Mucosa of rectum (tissue), 2 donors: ENCODE measurements around the gene KIF16B.

Experiments used
- H3K27ac ChIP-seq, 2 donors: one replicate each; pipeline ENCODE4 v1.7.0; 2013; ENCODE audit warnings: inconsistent platforms in 2 of 2, low read depth in 2 of 2, low read length in 2 of 2
- H3K27me3 ChIP-seq, 2 donors: one replicate each; pipeline ENCODE4 v1.7.0; 2013; ENCODE audit warnings: low read length in 2 of 2; ENCODE audit not compliant: control insufficient read depth in 2 of 2, insufficient read depth in 2 of 2
- H3K36me3 ChIP-seq, 2 donors: one replicate each; pipeline ENCODE4 v1.7.0; 2013; ENCODE audit warnings: low read length in 2 of 2; ENCODE audit not compliant: control insufficient read depth in 2 of 2, insufficient read depth in 2 of 2
- H3K4me1 ChIP-seq, 2 donors: one replicate each; pipeline ENCODE4 v1.7.0; 2013; ENCODE audit warnings: low read length in 2 of 2, mild to moderate bottlenecking in 1 of 2; ENCODE audit not compliant: control insufficient read depth in 2 of 2, insufficient read depth in 2 of 2
- H3K4me3 ChIP-seq, 2 donors: one replicate each; pipeline ENCODE4 v1.7.0; 2013; ENCODE audit warnings: low read length in 2 of 2
- H3K9ac ChIP-seq, 2 donors: one replicate each; pipeline ENCODE4 v1.7.0; 2013; ENCODE audit warnings: low read length in 2 of 2, low read depth in 1 of 2, mild to moderate bottlenecking in 1 of 2
- H3K9me3 ChIP-seq, 2 donors: one replicate each; pipeline ENCODE4 v1.7.0; 2013; ENCODE audit warnings: low read length in 2 of 2; ENCODE audit not compliant: control insufficient read depth in 2 of 2
- donor health status: healthy.
- donor health status: Normal muscosa, but diverticular disease.

KIF16B gene

GRCh38 chr20:16516794-16517193 is 56.5 kb downstream of the KIF16B start:
- Histone ChIP-seq H3K36me3 (peaks cover 2 to 11% of the 10 kb centered on the region in 2 donors), H3K9ac (no peak overlapping the region), H3K4me3 (no peak overlapping the region), H3K27ac (no peak overlapping the region), H3K4me1 (no peaks in the 10 kb centered on the region), H3K27me3 (no peaks in the 10 kb centered on the region), H3K9me3 (no peaks in the 10 kb centered on the region)

- Histone ChIP-seq H3K9me3 (no peaks in the 10 kb centered on the region), H3K4me1 (no peaks in the 10 kb centered on the region), H3K36me3 (peaks cover 13 to 17% of the 10 kb centered on the region in 2 donors), H3K4me3 (no peak overlapping the region), H3K9ac (no peak overlapping the region), H3K27me3 (no peaks in the 10 kb centered on the region), H3K27ac (no peak overlapping the region)
Measured at GRCh38 chr20:16515046-16515445, 58.2 kb downstream of the KIF16B start.

DNA sequence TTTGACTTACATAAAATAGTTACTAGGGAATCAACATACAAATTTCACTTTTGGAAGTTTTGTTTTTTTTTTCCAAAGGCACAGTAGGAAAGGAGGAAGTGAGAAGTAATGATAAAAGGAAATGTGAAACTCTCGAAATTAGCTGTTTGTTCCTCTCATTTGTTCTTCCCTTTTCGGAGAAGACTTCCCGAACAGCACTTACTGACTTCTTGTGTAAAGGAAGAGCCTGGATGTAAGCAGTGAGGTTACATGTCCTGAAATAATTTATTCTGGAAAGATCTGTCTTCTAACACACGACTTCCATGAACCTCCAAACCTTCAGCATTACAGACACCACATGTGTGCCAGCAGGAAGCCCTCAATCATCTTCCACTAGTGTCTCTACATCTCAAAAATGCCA is 59.1 kb downstream of the KIF16B start:
- H3K4me3 ChIP-seq = no peak overlapping the region
- no peaks in the 10 kb centered on the region for H3K27me3 ChIP-seq
- no peaks in the 10 kb centered on the region for H3K9me3 ChIP-seq
- H3K36me3 ChIP-seq = peaks cover 16 to 20% of the 10 kb centered on the region in 2 donors
- no peak overlapping the region for H3K27ac ChIP-seq
- H3K4me1 ChIP-seq = no peaks in the 10 kb centered on the region
- H3K9ac ChIP-seq = no peak overlapping the region

GRCh38 chr20:16505894-16506293 is 67.4 kb downstream of the KIF16B start:
- H3K4me3 ChIP-seq = no peak overlapping the region
- no peaks in the 10 kb centered on the region for H3K9me3 ChIP-seq
- no peaks in the 10 kb centered on the region for H3K4me1 ChIP-seq
- peaks cover 30 to 61% of the 10 kb centered on the region in 2 donors for H3K36me3 ChIP-seq
- no peak overlapping the region for H3K27ac ChIP-seq
- no peak overlapping the region for H3K9ac ChIP-seq
- no peaks in the 10 kb centered on the region for H3K27me3 ChIP-seq

DNA sequence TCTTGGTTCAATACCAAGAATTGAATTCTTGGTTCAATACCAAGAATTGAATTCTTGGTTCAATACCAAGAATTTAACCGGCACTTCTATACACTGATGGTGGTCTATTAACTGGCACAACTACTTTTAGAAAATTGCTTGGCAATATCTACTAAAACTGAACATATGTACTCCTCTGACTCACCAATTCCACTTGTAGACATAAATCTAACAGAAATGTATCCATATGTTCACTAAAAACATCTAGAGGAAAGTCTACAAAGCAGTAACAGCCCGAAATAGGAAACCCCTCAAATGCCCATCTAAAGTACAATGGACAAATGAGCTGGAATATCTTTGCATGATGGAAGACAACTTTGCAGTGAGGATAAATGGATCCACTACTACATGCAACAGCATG is 71.9 kb downstream of the KIF16B start:
- no peaks in the 10 kb centered on the region for H3K9me3 ChIP-seq
- H3K36me3 ChIP-seq = peaks cover 28 to 54% of the 10 kb centered on the region in 2 donors

GRCh38 chr20:16500197-16500596 is 73.1 kb downstream of the KIF16B start:
- no peaks in the 10 kb centered on the region for H3K27me3 ChIP-seq
- no peaks in the 10 kb centered on the region for H3K4me1 ChIP-seq
- H3K36me3 ChIP-seq = peaks cover 24 to 54% of the 10 kb centered on the region in 2 donors
- no peak overlapping the region for H3K9ac ChIP-seq
- H3K27ac ChIP-seq = no peak overlapping the region
- H3K4me3 ChIP-seq = no peak overlapping the region
- H3K9me3 ChIP-seq = no peaks in the 10 kb centered on the region

More for the DNA sequence above, 71.9 kb downstream of the KIF16B start:
- Histone ChIP-seq H3K9ac (no peak overlapping the region), H3K27me3 (no peaks in the 10 kb centered on the region), H3K4me3 (no peak overlapping the region), H3K27ac (no peak overlapping the region), H3K4me1 (no peaks in the 10 kb centered on the region)

- H3K9me3 ChIP-seq = no peaks in the 10 kb centered on the region
- H3K4me1 ChIP-seq = no peaks in the 10 kb centered on the region
- H3K27ac ChIP-seq = no peak overlapping the region
- H3K36me3 ChIP-seq = peaks cover 21 to 44% of the 10 kb centered on the region in 2 donors
- H3K27me3 ChIP-seq = no peaks in the 10 kb centered on the region
- no peak overlapping the region for H3K9ac ChIP-seq
- no peak overlapping the region for H3K4me3 ChIP-seq
Measured at GRCh38 chr20:16498526-16499253, 74.6 kb downstream of the KIF16B start.

DNA sequence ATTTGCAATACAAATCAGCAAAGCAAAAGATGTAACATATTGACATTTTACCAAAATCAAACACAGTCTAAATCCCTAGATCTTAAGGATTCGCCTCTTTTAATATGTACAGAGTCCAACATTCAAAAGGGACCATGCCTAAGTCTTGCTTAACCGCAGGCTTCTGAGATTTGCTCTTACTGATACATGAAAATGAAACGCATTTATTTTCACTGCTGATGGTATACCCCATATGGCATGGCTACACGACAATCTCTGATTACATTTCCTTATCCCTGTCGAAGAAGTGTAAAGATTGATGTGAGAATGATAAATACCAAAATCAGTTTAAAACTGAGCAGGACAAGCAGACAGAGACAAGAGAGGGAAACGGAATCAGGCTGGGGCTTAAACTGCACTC is 75.4 kb downstream of the KIF16B start:
- H3K9ac ChIP-seq = no peak overlapping the region
- no peak overlapping the region for H3K27ac ChIP-seq
- H3K27me3 ChIP-seq = no peaks in the 10 kb centered on the region
- no peaks in the 10 kb centered on the region for H3K4me1 ChIP-seq
- H3K36me3 ChIP-seq = peaks cover 25 to 45% of the 10 kb centered on the region in 2 donors
- H3K4me3 ChIP-seq = no peak overlapping the region
- H3K9me3 ChIP-seq = no peaks in the 10 kb centered on the region

DNA sequence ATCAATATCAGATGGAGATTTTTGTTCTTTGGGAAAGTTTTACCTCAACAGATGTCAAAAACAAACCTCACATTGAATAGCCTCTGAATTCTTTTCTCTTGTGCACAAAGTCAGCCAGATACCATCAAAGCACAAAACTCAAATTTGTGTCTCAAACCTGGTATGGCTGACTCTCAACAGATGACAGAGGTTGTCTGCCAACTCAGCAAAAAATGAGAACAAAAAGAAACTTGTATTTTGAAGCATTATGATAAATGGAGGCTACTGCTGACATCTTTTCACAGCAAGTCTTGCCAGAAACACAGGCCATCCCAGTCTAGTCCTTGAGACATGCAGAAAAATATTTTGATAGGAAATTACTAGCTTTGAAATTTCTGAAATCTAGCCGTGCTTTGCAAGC is 79.8 kb downstream of the KIF16B start:
- H3K4me3 ChIP-seq = no peak overlapping the region

DNA sequence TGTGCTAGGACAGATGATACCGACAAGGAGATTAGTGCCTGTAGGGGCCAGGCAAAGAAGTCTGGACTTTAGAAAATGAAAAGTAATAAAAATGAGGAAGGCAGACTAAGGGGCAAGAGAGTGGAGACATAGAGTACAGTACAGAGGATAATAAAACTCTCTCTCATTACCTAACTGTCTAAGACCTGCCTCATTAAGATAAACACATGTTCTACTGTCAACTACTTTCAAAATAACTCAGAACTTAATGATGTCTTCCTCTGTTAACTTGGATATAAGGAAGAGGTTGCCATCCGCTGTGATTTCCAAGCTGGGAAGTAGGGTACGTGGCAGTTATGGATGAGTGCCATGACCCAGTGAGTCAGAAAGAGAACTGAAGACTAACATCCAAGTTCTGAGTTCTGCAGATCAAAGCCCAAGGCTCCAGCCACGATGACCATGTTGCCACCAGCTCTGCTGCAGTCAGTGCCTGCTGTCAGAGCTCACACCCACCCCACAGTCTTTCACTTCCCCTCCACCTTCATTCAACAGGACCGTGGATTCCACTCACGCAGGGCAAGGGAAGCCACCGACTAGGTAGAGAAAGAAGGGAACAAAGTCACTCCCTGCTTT is 81.8 kb downstream of the KIF16B start:
- Histone ChIP-seq H3K9ac (no peak overlapping the region), H3K4me1 (no peaks in the 10 kb centered on the region), H3K9me3 (no peaks in the 10 kb centered on the region), H3K4me3 (no peak overlapping the region), H3K27me3 (no peaks in the 10 kb centered on the region), H3K27ac (no peak overlapping the region), H3K36me3 (peaks cover 20 to 51% of the 10 kb centered on the region in 2 donors)

More for the DNA sequence above, 79.8 kb downstream of the KIF16B start:
- Histone ChIP-seq H3K27me3 (no peaks in the 10 kb centered on the region), H3K36me3 (peaks cover 26 to 47% of the 10 kb centered on the region in 2 donors), H3K9ac (no peak overlapping the region), H3K9me3 (no peaks in the 10 kb centered on the region), H3K27ac (no peak overlapping the region), H3K4me1 (no peaks in the 10 kb centered on the region)
